SJSA1 (cell line): ENCODE measurements around the gene MYO5A. TPM values are rescaled to one million over a fixed set of nuclear protein-coding genes. Genes with fewer than 3 reads are reported as not detected.
"Not testable (repeated sequence)": the region's sequence is repeated elsewhere in the genome, so short reads cannot be mapped to it uniquely, and the experiment has no call there.

Experiments
- DNase-seq, 2 experiments: peaks; one replicate each; pipeline ENCODE4 v3.0.0-alpha.2; 2015 to 2020; ENCODE audit warnings: low spot score in 2 of 2, low read depth in 1 of 2
- H3K27ac ChIP-seq: fragments of 250-450 bp; sonication (Bioruptor Pico); 2 replicates; pipeline ENCODE4 v1.5.1; 2020; ENCODE audit warnings: mild to moderate bottlenecking, moderate library complexity
- H3K27me3 ChIP-seq: fragments of 250-450 bp; sonication (Bioruptor Pico); replicated peaks from 2 replicates; pipeline ENCODE4 v1.5.1; 2020; ENCODE audit warnings: mild to moderate bottlenecking, moderate library complexity
- H3K36me3 ChIP-seq: fragments of 250-450 bp; sonication (Bioruptor Pico); 2 replicates; pipeline ENCODE4 v1.5.1; 2020; ENCODE audit warnings: mild to moderate bottlenecking
- H3K4me1 ChIP-seq: fragments of 250-450 bp; sonication (Bioruptor Pico); replicated peaks from 2 replicates; pipeline ENCODE4 v1.6.1; 2021; ENCODE audit warnings: mild to moderate bottlenecking
- H3K4me3 ChIP-seq: fragments of 250-450 bp; sonication (Bioruptor Pico); 2 replicates; pipeline ENCODE4 v1.5.1; 2020; ENCODE audit warnings: mild to moderate bottlenecking
- H3K9me3 ChIP-seq: fragments of 250-450 bp; sonication (Bioruptor Pico); replicated peaks from 2 replicates; pipeline ENCODE4 v1.5.1; 2020; ENCODE audit warnings: mild to moderate bottlenecking
- total RNA-seq: library from RNA; depleted of rRNA; stranded (reverse); fragments of >200 nt; shearing (Covaris generic); gene quantifications from 2 replicates; pipeline ENCODE4 v1.2.3, GENCODE V29; 2014; rRNA removed

The MYO5A gene
- total RNA-seq, result 23.2 and 36.3 TPM in 2 replicates

DNA sequence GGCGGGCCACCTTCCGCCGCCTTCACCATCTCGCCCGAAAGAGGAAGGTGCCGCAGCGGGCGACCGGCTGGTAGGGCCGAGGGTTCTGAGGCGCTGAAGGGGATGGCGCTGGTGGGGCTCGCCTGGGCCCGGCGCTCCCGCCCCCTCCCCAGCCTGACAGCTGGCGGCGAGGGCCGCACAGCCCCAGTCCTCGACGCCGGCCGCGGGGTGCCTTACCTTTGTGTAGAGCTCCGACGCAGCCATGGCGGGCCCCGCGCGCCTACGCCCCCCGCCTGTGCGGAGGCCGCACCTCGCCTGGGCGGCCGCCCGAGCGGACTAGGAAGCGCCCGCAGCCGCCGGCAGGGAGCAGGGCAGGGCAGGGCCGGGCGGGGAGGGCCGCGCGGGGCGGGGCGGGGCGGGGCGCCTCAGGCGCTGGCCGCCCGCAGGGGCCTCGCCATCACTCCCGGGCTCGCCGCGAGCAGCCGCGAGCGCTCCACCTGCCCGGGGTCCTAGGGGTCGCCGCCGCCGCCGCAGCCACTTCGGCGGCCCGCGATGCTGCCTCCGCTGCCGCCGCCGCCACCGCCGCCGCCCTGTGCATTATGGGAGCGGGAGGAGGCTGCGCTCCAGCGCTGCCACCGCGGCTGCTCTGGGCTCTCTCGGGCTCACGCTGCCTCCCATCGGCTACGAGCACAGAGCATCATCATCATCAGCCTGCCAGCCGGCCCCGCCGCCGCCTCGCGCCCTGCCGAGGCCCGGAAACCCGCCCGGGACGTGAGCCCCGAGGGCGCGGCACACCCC is at the start of gene MYO5A:
MYO5A (minus strand) TSS at position 317 of the 777 bp plus-strand sequence; CDS start at position 243, 74 bp downstream.
- H3K36me3 ChIP-seq, result peaks cover 4% of the 10 kb centered on the region; the same call in 1 of the 2 replicates
- no peaks in the 10 kb centered on the region for H3K27me3 ChIP-seq
- peaks cover 20% of the 10 kb centered on the region for H3K4me1 ChIP-seq
- H3K9me3 ChIP-seq, result no peaks in the 10 kb centered on the region
- peak; percentile 63 to 72 for DNase-seq
- peak within 1 kb of the TSS; percentile 91 for H3K4me3 ChIP-seq
- H3K27ac ChIP-seq, result peak within 1 kb of the TSS; percentile 24; the same call in 1 of the 2 replicates

DNA sequence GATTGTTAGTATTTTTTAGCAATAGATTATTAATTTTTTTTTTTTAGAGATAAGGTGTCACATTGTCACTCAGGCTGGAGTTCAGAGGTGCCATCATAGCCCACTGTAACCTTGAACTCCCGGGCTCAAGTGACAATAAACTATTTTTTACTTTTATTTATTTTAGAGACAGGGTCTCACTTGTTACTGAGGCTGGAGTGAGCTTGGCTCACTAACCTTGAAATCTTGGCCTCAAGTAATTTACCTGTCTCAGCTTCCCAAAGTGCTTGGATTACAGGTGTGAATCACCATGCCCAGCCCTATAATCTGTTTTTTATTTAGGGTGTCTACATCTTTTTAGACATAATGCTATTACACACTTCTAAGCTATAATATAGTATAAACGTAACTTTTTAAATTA is 48.0 kb upstream of the MYO5A start:
- Histone ChIP-seq H3K9me3 (no peaks in the 10 kb centered on the region), H3K4me3 (no peak overlapping the region), H3K27me3 (no peaks in the 10 kb centered on the region), H3K4me1 (no peaks in the 10 kb centered on the region), H3K36me3 (no peaks in the 10 kb centered on the region), H3K27ac (no peak overlapping the region)
- DNase-seq, result no peak

DNA sequence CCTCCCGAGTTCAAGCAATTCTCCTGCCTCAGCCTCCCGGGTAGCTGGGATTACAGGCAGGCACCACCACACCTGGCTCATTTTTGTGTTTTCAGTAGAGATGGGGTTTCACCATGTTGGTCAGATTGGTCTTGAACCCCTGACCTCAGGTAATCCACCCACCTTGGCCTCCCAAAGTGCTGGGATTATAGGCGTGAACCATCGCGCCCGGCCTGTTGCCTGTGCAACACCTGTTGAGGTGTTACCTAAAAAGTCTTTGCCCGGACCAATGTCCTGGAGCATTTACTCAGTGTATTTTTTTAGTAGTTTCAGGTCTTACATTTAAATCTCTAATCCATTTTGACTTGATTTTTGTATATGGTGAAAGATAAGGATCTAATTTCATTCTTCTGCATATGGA is 46.9 kb upstream of the MYO5A start:
- H3K4me3 ChIP-seq, H3K27me3 ChIP-seq, H3K36me3 ChIP-seq, DNase-seq, H3K4me1 ChIP-seq, H3K9me3 ChIP-seq, H3K27ac ChIP-seq: not testable (repeated sequence)

DNA sequence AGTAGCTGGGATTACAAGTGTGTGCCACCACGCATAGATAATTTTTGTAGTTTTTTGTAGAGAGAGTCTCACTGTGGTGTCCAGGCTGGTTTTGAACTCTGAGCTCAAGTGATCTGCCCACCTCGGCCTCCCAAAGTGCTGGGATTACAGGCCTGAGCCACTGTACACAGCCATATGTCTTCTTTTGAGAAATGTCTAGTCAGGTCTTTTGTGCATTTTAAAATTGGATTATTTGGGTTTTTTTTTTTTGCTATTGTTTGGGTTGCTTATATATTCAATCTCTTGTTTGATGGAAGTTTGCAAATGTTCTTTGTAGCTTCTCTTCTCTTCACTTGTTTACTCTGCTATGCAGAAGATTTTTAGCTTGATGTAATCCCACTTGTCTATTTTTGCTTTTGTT is 46.4 kb upstream of the MYO5A start:
- DNase-seq, result no peak
- H3K36me3 ChIP-seq, result no peaks in the 10 kb centered on the region
- no peaks in the 10 kb centered on the region for H3K27me3 ChIP-seq
- H3K4me3 ChIP-seq, result no peak overlapping the region
- no peaks in the 10 kb centered on the region for H3K9me3 ChIP-seq
- no peaks in the 10 kb centered on the region for H3K4me1 ChIP-seq
- H3K27ac ChIP-seq, result no peak overlapping the region

DNA sequence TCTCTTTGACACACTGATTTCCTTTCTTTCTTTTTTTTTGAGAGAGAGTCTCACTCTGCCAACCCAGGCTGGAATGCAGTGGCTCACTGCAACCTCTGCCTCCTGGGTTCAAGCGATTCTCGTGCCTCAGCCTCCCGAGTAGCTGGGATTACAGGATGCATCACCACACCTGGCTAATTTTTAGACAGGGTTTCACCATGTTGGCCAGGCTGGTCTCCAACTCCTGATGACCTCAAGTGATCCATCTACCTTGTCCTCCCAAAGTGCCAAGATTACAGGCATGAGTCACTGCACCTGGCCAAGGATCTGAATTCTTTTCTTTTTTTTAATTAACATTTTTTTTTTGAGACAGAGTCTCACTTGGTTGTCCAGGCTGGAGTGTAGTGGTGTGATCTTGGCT is 45.9 kb upstream of the MYO5A start:
- not testable (repeated sequence) for H3K4me1 ChIP-seq, H3K9me3 ChIP-seq, H3K36me3 ChIP-seq, H3K4me3 ChIP-seq, H3K27ac ChIP-seq, H3K27me3 ChIP-seq, DNase-seq

DNA sequence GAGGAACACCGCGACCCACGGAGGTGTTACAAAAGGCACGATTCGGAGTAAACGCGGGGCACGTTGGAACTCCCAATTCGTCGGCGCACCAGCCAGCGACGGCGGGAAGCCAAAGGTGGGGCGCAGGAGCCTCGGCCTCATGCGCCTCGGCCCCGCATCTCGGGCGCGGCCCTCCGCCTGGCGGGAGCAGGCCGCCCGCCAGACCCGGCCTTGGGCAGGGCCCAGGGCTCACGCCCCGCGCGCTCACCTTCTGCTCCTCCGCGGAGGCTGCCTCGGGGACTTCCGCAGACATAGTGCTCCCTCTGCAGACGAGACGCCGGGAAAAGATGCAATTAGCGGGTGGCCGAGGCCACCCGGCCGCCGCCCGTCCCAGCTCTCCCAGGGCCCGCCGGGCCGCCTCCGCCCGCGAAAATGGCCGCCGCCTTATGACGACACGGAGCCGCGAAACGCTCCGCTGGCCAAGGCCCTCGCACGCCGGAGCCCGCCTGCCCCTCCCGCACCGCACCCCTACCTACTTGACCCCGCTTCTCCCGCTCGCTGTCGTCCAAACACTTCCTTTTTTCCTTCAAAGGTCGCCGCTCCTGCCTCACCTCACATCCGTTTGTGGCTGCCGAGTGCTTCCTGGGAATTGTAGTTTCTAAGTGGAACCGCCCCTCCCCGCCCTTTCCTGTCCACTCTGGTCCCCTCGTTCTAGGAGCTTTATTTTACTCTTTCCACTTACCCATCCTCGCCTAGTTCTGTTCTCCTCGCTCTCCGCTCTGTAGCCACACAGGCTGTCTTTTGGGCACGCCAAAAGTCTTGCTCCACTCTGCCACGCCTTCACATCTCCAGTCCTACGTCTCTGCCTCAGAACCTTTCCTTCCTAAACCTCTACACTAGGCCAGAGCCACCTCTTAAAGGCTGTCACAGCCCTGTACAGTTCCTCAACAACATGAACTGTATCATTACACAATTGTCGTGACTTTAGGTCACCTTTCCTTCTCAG is 40.2 kb upstream of the MYO5A start, which contains the start of gene ARPP19:
ARPP19 (minus strand) TSS at position 430 of the 985 bp plus-strand sequence; CDS start at position 292, 138 bp downstream.
- Histone ChIP-seq H3K36me3 (peaks cover 22% of the 10 kb centered on the region), H3K9me3 (no peaks in the 10 kb centered on the region), H3K4me1 (peaks cover 20% of the 10 kb centered on the region), H3K27me3 (no peaks in the 10 kb centered on the region), H3K27ac (peak within 1 kb of the TSS; percentile 87), H3K4me3 (peak within 1 kb of the TSS; percentile 73)
- peak; percentile 93 to 96 for DNase-seq

DNA sequence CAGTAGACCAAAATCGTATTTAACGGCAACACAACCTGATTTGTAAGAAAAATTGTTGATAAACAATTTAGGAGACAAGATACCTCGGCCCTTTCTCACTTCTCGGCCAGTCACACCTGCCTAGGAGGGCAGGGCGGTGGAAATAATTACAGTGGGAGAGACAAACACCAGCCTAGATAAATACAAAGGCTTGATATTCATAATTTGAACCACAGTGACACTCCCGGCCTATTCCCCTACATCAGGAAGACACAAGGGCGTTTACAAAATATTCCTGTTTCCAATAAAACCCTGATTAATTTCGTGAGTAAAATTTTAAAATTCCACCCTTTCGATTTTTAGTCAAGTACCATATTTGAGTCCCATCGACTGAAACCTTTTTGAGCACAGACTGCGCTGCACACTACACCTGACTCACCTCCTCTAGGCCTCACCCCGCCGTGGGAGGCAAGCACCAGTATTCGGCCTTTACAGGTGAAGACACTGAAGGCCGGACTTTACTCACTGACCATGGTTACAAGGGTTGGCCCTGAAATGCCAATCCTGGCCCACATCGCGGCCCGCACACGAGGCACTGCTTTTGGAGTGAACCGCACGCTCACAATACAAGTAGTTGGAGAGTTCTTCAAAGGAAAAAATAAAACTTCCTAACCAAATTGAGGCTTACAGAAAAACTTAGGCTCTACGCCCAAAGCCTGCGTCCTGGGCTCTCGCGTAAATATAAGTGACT is 39.4 kb upstream of the MYO5A start:
- Histone ChIP-seq H3K36me3 (peaks cover 30% of the 10 kb centered on the region), H3K27me3 (no peaks in the 10 kb centered on the region), H3K9me3 (no peaks in the 10 kb centered on the region), H3K4me3 (peak overlapping the region; percentile 73), H3K4me1 (peaks cover 20% of the 10 kb centered on the region), H3K27ac (peak overlapping the region; percentile 87)
- peak in 1 of 2 experiments; percentile 31 for DNase-seq

DNA sequence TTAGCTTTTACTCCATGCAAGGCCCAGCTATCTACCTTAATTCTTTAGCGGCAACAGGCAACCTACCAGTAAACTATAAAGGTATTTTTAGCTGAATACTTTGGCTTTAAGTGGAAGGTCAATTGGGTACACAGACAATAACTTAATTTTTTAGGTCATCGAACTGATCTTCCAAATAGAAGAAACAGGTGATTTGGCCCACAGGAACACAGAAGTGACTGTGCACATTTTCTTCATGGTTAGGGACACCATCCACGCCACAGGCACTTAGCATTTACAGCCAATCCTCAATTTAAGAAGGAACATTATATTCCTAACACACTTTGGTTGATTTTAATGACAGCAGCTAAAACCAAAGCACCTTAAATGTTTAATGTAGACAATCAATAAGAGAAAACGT is 38.2 kb upstream of the MYO5A start:
- DNase-seq, result no peak
- H3K4me3 ChIP-seq, result peak overlapping the region; percentile 73
- peaks cover 20% of the 10 kb centered on the region for H3K4me1 ChIP-seq
- H3K27ac ChIP-seq, result no peak overlapping the region
- H3K27me3 ChIP-seq, result no peaks in the 10 kb centered on the region
- H3K36me3 ChIP-seq, result peaks cover 30% of the 10 kb centered on the region
- H3K9me3 ChIP-seq, result no peaks in the 10 kb centered on the region

DNA sequence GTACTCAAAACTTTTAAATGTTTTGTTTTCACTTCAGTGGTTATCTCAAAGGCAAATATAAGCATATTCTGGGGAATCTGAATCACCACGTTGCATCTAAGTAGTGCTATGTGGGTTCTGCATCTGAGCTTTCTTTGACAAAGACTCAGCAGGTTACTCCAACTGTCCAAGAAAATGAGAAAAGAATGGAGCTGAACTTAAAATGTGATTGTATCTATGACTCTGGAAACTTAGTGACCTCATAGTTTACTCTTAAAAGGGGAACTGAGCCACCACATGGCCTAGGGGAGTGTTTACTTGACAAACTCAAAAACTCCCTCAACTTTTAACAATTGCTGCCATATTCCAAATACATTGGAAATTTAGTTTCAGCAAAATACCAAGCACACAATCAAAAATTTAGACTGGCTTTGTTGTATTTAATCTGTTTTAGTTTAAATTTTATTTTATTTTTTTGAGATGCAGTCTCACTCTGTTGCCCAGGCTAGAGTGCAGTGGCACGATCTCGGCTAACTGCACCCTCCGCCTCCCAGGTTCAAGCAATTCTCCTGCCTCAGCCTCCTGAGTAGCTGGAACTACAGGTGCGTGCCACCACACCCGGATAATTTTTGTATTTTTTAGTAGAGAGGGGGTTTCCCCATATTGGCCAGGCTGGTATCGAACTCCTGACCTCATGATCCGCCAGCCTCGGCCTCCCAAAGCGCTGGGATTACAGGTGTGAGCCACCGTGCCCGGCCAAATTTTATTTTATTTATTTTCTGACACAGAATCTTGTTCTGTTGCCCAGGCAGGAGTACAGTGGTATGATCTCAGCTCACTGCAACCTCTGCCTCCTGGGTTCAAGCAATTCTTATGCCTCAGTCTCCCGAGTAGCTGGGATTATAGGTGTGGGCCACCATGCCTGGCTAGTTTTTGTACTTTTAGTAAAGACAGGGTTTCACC is 37.0 kb upstream of the MYO5A start:
- H3K4me1 ChIP-seq, result peaks cover 27% of the 10 kb centered on the region
- H3K9me3 ChIP-seq, H3K4me3 ChIP-seq, H3K27ac ChIP-seq, H3K27me3 ChIP-seq: not testable (repeated sequence)
- peaks cover 32% of the 10 kb centered on the region for H3K36me3 ChIP-seq
- peak in 1 of 2 experiments; percentile 27 for DNase-seq

DNA sequence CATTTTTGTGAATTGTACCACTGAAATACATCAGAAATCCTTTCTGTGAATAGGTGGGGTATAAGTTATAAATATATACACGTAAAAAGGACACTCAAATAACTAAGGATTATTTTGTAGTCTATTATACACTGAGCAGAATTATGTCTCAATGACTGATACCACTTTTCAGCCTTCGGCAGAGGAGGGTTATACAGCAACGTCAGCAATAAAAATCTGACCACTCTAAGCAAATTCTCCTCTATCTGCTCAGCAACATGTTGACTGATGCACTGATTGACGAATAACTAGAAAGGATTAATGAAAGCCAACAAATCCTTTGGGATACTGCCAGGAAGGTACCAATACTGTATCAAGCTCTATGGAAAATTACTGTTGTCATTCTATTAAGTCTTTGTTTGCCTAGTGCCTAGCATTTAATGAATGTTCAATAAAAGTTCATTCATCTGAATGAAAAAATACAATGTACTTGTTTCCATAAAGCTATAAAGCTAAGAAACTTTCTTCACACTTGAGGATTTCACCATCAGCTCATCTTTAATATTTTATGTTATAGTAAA is 34.9 kb upstream of the MYO5A start:
- Histone ChIP-seq H3K4me3 (no peak overlapping the region), H3K36me3 (peaks cover 41% of the 10 kb centered on the region), H3K9me3 (no peaks in the 10 kb centered on the region), H3K27ac (no peak overlapping the region), H3K4me1 (peaks cover 33% of the 10 kb centered on the region), H3K27me3 (no peaks in the 10 kb centered on the region)
- no peak for DNase-seq

DNA sequence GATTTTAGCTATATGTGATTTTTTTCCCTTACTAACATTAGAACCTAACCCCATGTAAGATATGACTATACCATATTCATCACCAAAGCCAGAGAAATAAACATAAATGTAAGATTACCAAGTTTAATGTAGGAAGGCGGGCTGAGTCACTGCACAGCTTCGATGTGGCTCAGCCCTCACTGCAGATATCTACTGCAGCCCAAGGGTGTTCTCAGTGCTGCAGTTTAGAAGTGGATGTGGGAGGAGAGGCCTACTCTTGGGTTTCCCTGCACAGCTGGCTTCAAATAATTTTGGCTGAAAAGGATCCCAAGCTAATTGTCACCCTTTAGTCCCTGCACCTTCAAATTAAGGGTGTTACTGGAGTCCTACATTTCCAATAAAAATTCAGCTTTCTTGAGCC is 30.9 kb upstream of the MYO5A start:
- H3K9me3 ChIP-seq, result no peaks in the 10 kb centered on the region
- H3K36me3 ChIP-seq, result peaks cover 55% of the 10 kb centered on the region
- peaks cover 20% of the 10 kb centered on the region for H3K4me1 ChIP-seq
- H3K4me3 ChIP-seq, result no peak overlapping the region
- no peak for DNase-seq
- H3K27me3 ChIP-seq, result no peaks in the 10 kb centered on the region
- no peak overlapping the region for H3K27ac ChIP-seq

DNA sequence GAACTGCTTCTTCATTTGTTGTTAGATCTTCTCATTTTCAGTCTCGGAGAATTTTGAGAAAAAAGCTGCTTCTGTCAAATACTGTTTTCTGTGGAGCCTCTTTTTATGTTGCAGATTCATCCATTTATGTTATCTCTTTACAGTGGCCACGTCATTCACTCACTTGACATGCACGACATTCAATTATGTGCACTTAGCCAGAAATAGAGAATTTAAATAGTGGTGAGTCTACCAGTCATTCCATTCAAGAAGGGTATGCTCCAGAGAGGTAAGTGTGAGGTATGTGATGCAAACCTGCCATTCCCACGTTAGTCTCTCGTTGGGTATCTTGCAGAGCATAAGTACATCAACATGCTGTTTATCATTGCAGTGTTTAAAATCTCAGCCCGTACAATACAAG is 30.3 kb upstream of the MYO5A start:
- Histone ChIP-seq H3K36me3 (peaks cover 57% of the 10 kb centered on the region), H3K27ac (no peak overlapping the region), H3K4me1 (peaks cover 20% of the 10 kb centered on the region), H3K27me3 (no peaks in the 10 kb centered on the region), H3K4me3 (no peak overlapping the region), H3K9me3 (no peaks in the 10 kb centered on the region)
- DNase-seq, result no peak
